CD14-positive monocyte (primary cell): ENCODE results near the gene TOP3A. TPM values are rescaled to one million over a fixed set of nuclear protein-coding genes. Genes with fewer than 3 reads are reported as not detected.

Experiments
- DNase-seq, 3 donors: peaks; one replicate each; pipeline ENCODE4 v3.0.0-alpha.2; 2011 to 2022
- H2AFZ ChIP-seq: 2 replicates; pipeline ENCODE4 v1.6.0; 2012; ENCODE audit warnings: mild to moderate bottlenecking, low read depth, low read length, inconsistent platforms; ENCODE audit not compliant: insufficient read depth, poor library complexity, severe bottlenecking
- H3K27ac ChIP-seq, 2 donors: 1 replicate in 1 of 2; 2 replicates in 1 of 2; pipeline ENCODE4 v1.5.1; 2012 to 2013; ENCODE audit warnings: low read length in 2 of 2, control low read depth in 1 of 2, inconsistent platforms in 1 of 2, low read depth in 1 of 2, mild to moderate bottlenecking in 1 of 2
- H3K27me3 ChIP-seq, 2 donors: one replicate each; pipeline versions ENCODE4 v1.6.0 to v1.6.1; 2011 to 2013; ENCODE audit warnings: low read length in 2 of 2; ENCODE audit not compliant: control insufficient read depth in 2 of 2, insufficient read depth in 2 of 2
- H3K36me3 ChIP-seq, 2 donors: replicated peaks in 1 of 2; 1 replicate in 1 of 2; 2 replicates in 1 of 2; pipeline versions ENCODE4 v1.5.1 to v1.6.1; 2012 to 2013; ENCODE audit warnings: low read length in 2 of 2, control low read depth in 1 of 2, inconsistent platforms in 1 of 2, mild to moderate bottlenecking in 1 of 2; ENCODE audit not compliant: insufficient read depth in 2 of 2, control insufficient read depth in 1 of 2
- H3K4me1 ChIP-seq, 2 donors: 1 replicate in 1 of 2; 2 replicates in 1 of 2; pipeline versions ENCODE4 v1.5.1 to v1.6.1; 2012 to 2013; ENCODE audit warnings: low read length in 2 of 2, control low read depth in 1 of 2, inconsistent platforms in 1 of 2, mild to moderate bottlenecking in 1 of 2, moderate library complexity in 1 of 2; ENCODE audit not compliant: insufficient read depth in 2 of 2, control insufficient read depth in 1 of 2
- H3K4me2 ChIP-seq: replicated peaks from 2 replicates; pipeline ENCODE3; 2012; ENCODE audit warnings: low read length, moderate library complexity, mild to moderate bottlenecking; ENCODE audit not compliant: poor library complexity, severe bottlenecking; ENCODE audit errors: extremely low read depth
- H3K4me3 ChIP-seq, 3 experiments: fragments of 200-600 bp in 1 of 3; sonication (generic) in 1 of 3; replicated peaks in 1 of 3; 1 replicate in 2 of 3; 2 replicates in 1 of 3; pipeline ENCODE4 v1.5.1; 2011 to 2013; ENCODE audit warnings: low read length in 3 of 3, mild to moderate bottlenecking in 3 of 3, control low read depth in 2 of 3, low read depth in 2 of 3, inconsistent platforms in 1 of 3, moderate library complexity in 1 of 3
- H3K79me2 ChIP-seq: 2 replicates; pipeline ENCODE4 v1.6.0; 2012; ENCODE audit warnings: mild to moderate bottlenecking, control low read depth, inconsistent platforms, low read length, moderate library complexity; ENCODE audit not compliant: insufficient read depth
- H3K9ac ChIP-seq: 2 replicates; pipeline ENCODE4 v1.6.0; 2017; ENCODE audit warnings: low read length, mild to moderate bottlenecking; ENCODE audit not compliant: insufficient read depth, poor library complexity, severe bottlenecking
- H3K9me3 ChIP-seq, 2 donors: replicated peaks in 1 of 2; 1 replicate in 1 of 2; 2 replicates in 1 of 2; pipeline versions ENCODE4 v1.5.1 to v1.6.1; 2012 to 2013; ENCODE audit warnings: low read length in 2 of 2, control low read depth in 1 of 2; ENCODE audit not compliant: control insufficient read depth in 1 of 2, insufficient read depth in 1 of 2
- H4K20me1 ChIP-seq: 2 replicates; pipeline ENCODE4 v1.6.0; 2012; ENCODE audit warnings: mild to moderate bottlenecking, low read length, control low read depth, moderate library complexity; ENCODE audit not compliant: insufficient read depth
- H3K27ac Mint-ChIP-seq, 7 donors: one replicate each; pipeline ENCODE4 v1.8.0; 2020; ENCODE audit warnings: mild to moderate bottlenecking in 7 of 7, mixed read lengths in 7 of 7, moderate library complexity in 6 of 7, inconsistent platforms in 2 of 7
- H3K27me3 Mint-ChIP-seq, 3 donors: one replicate each; pipeline ENCODE4 v1.8.0; 2021 to 2022; ENCODE audit warnings: low read depth in 3 of 3, mild to moderate bottlenecking in 3 of 3, mixed read lengths in 3 of 3, moderate library complexity in 3 of 3, inconsistent platforms in 1 of 3
- H3K36me3 Mint-ChIP-seq, 2 donors: one replicate each; pipeline ENCODE4 v1.8.0; 2020; ENCODE audit warnings: mixed read lengths in 2 of 2, inconsistent platforms in 1 of 2, mild to moderate bottlenecking in 1 of 2
- H3K4me1 Mint-ChIP-seq: one replicate; pipeline ENCODE4 v1.8.0; 2020; ENCODE audit warnings: mild to moderate bottlenecking, mixed read lengths
- H3K4me3 Mint-ChIP-seq, 2 donors: one replicate each; pipeline ENCODE4 v1.8.0; 2020; ENCODE audit warnings: mild to moderate bottlenecking in 2 of 2, mixed read lengths in 2 of 2, moderate library complexity in 1 of 2
- H3K9me3 Mint-ChIP-seq, 7 donors: one replicate each; pipeline ENCODE4 v1.8.0; 2020 to 2022; ENCODE audit warnings: mixed read lengths in 7 of 7, mild to moderate bottlenecking in 6 of 7, moderate library complexity in 6 of 7, inconsistent platforms in 2 of 7
- CTCF ChIP-seq: fragments of 200-600 bp; IDR thresholded peaks from one replicate; pipeline ENCODE4 v1.8.0; 2022; ENCODE audit warnings: antibody characterized with exemption, mild to moderate bottlenecking
- WGBS: methylation state at CpG from one replicate; pipeline ENCODE4 v1.1.5; 2013; ENCODE audit warnings: missing lambda C conversion rate; ENCODE audit not compliant: insufficient coverage; 5-methylcytosine and 5-hydroxymethylcytosine counted together
- intact Hi-C, 2 donors: fragments of 100-400 bp; cut with micrococcal nuclease; formaldehyde crosslinking; loops; one replicate each; pipeline versions ENCODE4 v1.15.0 to v1.15.1; 2023
- polyA plus RNA-seq, 3 donors: library from polyadenylated mRNA; depleted of rRNA in 1 of 3; unstranded in 2 of 3; stranded (reverse) in 1 of 3; fragments of 300-500 nt in 2 of 3; fragments of >200 nt in 1 of 3; fragmentation: Illumina TruSeq in 2 of 3; gene quantifications; 1 replicate in 2 of 3; 2 replicates in 1 of 3; pipeline ENCODE4 v1.2.3, GENCODE V29; 2012 to 2021

TOP3A gene
- polyA plus RNA-seq, 3 donors, result 15.2 to 25.6 (median 22.3) TPM

GRCh38 chr17:18267927-18268711, 46.7 kb downstream of the TOP3A start:
- H3K27ac ChIP-seq, result no peak overlapping the region
- H3K4me2 ChIP-seq, result no peak overlapping the region
- H3K4me3 ChIP-seq, result no peak overlapping the region
- WGBS, result 84% methylated on average over 10 of the region's 14 CpGs
- peaks cover 28 to 43% of the 10 kb centered on the region in 2 donors for H3K36me3 Mint-ChIP-seq
- H3K4me1 ChIP-seq, result no peaks in the 10 kb centered on the region
- peak overlapping the region in 1 of 7 donors; percentile 41 for H3K27ac Mint-ChIP-seq
- intact Hi-C loops, result no loop called here
- no peaks in the 10 kb centered on the region for H3K79me2 ChIP-seq
- no peaks in the 10 kb centered on the region for H3K4me1 Mint-ChIP-seq
- H3K4me3 Mint-ChIP-seq, result no peak overlapping the region
- no peaks in the 10 kb centered on the region for H3K9me3 Mint-ChIP-seq
- no peak overlapping the region for H2AFZ ChIP-seq
- no peak for TF ChIP-seq CTCF
- DNase-seq, result no peak
- peaks cover 27 to 52% of the 10 kb centered on the region in 2 donors for H3K36me3 ChIP-seq
- H3K9ac ChIP-seq, result no peak overlapping the region
- no peaks in the 10 kb centered on the region for H3K27me3 ChIP-seq
- H3K9me3 ChIP-seq, result no peaks in the 10 kb centered on the region
- H4K20me1 ChIP-seq, result peaks cover 8% of the 10 kb centered on the region
- H3K27me3 Mint-ChIP-seq, result no peaks in the 10 kb centered on the region

- peaks cover 0 to 5% of the 10 kb centered on the region in 2 donors for H3K4me1 ChIP-seq
- Mint-ChIP-seq H3K4me3 (no peak overlapping the region), H3K27ac (no peak overlapping the region), H3K9me3 (no peaks in the 10 kb centered on the region), H3K27me3 (peaks cover 0 to 1% (median 0%) of the 10 kb centered on the region in 3 donors), H3K4me1 (peaks cover 3% of the 10 kb centered on the region), H3K36me3 (peaks cover 24 to 38% of the 10 kb centered on the region in 2 donors)
- H4K20me1 ChIP-seq, result peaks cover 8% of the 10 kb centered on the region
- no peak overlapping the region for H3K9ac ChIP-seq
- H3K79me2 ChIP-seq, result no peaks in the 10 kb centered on the region
- DNase-seq, result no peak
- no peak for TF ChIP-seq CTCF
- H3K4me3 ChIP-seq, result no peak overlapping the region
- H3K27me3 ChIP-seq, result no peaks in the 10 kb centered on the region
- intact Hi-C loops, result no loop called here
- WGBS, result 95% methylated on average over 3 of the region's 10 CpGs
- H3K27ac ChIP-seq, result no peak overlapping the region
- no peak overlapping the region for H3K4me2 ChIP-seq
- no peaks in the 10 kb centered on the region for H3K9me3 ChIP-seq
- H3K36me3 ChIP-seq, result peaks cover 23 to 48% of the 10 kb centered on the region in 2 donors
- no peak overlapping the region for H2AFZ ChIP-seq
Observed at GRCh38 chr17:18267366-18267765, 47.4 kb downstream of the TOP3A start.
